ENCODE data around the gene AHCYL1.

DNA sequence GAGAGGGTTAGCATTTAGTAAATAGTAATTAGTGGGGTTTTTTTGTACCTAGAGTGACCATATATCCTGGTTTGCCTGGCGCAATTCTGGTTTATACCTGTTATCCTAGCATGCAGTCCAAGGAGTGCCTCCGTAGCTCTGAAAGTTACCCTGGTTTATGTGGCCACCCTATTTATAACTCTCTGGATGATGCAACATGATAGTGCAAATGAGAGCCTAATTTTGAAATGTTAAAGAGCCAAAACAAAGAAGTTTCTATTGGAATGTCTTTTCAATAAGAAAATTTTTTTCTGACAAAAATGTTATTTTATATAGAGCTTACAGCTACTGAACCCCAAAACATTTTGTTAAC, 5.7 kb downstream of the AHCYL1 start:
- TF ChIP-seq SUZ12 (IDR thresholded peaks at IDR 0.05): no peak
- no peak for TF ChIP-seq FOXK2 (IDR thresholded peaks at IDR 0.05)
